Sigmoid colon (tissue), 7 donors: ENCODE measurements around the gene OMG. TPM values are rescaled to one million over a fixed set of nuclear protein-coding genes. Genes with fewer than 3 reads are reported as not detected.

ENCODE experiments used
- DNase-seq: peaks from one replicate; pipeline ENCODE4 v3.0.0-alpha.2; 2019
- H3K27ac ChIP-seq, 4 donors: fragments of 200-600 bp; sonication (generic); one replicate each; pipeline ENCODE4 v1.5.1; 2016 to 2019; ENCODE audit warnings: mild to moderate bottlenecking in 1 of 4
- H3K27me3 ChIP-seq, 3 donors: fragments of 200-600 bp; sonication (generic); one replicate each; pipeline ENCODE4 v1.5.1; 2019; ENCODE audit warnings: mild to moderate bottlenecking in 1 of 3
- H3K36me3 ChIP-seq, 4 donors: fragments of 200-600 bp; sonication (generic); one replicate each; pipeline ENCODE4 v1.5.1; 2016 to 2019
- H3K4me1 ChIP-seq, 4 donors: fragments of 200-600 bp; sonication (generic); one replicate each; pipeline ENCODE4 v1.5.1; 2017 to 2019
- H3K4me3 ChIP-seq, 4 donors: fragments of 200-600 bp; sonication (generic); one replicate each; pipeline ENCODE4 v1.5.1; 2017 to 2019; ENCODE audit warnings: mild to moderate bottlenecking in 2 of 4, moderate library complexity in 1 of 4
- H3K9me3 ChIP-seq, 4 donors: fragments of 200-600 bp in 3 of 4; sonication (generic) in 3 of 4; one replicate each; pipeline versions ENCODE4 v1.5.1 to v1.6.1; 2013 to 2019
- EP300 ChIP-seq, 4 donors: sonication (generic); formaldehyde crosslinking; IDR thresholded peaks; one replicate each; pipeline ENCODE4 v1.6.1; 2017; ENCODE audit warnings: antibody characterized with exemption in 4 of 4
- POLR2A ChIP-seq, 2 donors: fragments of 450-650 bp; IDR thresholded peaks; one replicate each; pipeline ENCODE4 v1.6.1; 2016; ENCODE audit warnings: antibody characterized with exemption in 2 of 2, mild to moderate bottlenecking in 2 of 2, moderate library complexity in 2 of 2
- POLR2AphosphoS5 ChIP-seq, 4 donors: sonication (generic); formaldehyde crosslinking; IDR thresholded peaks; one replicate each; pipeline ENCODE4 v1.6.1; 2017; ENCODE audit warnings: antibody characterized with exemption in 4 of 4
- WGBS, 2 donors: extraction: QIAGEN DNeasy Blood & Tissue Kit; methylation state at CpG; one replicate each; pipeline ENCODE4 v1.1.7; 2013; 5-methylcytosine and 5-hydroxymethylcytosine counted together
- intact Hi-C: fragments of 100-400 bp; cut with DNase I; formaldehyde crosslinking; loops from one replicate; pipeline ENCODE4 v1.15.1; 2023
- polyA plus RNA-seq, 3 donors: library from polyadenylated mRNA; stranded (reverse); fragments of 200-250 nt; gene quantifications; one replicate each; pipeline ENCODE4 v1.2.3, GENCODE V29; 2013
- total RNA-seq, 4 donors: library from RNA; depleted of rRNA; stranded (reverse); fragments of >200 nt; gene quantifications; one replicate each; pipeline ENCODE4 v1.1.0, GENCODE V29; 2016
- TF ChIP-seq, protein P1 (sequence below), 4 experiments: fragments of 450-650 bp in 3 of 4; fragments of 200-600 bp in 1 of 4; IDR thresholded peaks; one replicate each; pipeline ENCODE4 v1.5.1; 2016 to 2019; ENCODE audit warnings: antibody characterized with exemption in 4 of 4, mild to moderate bottlenecking in 3 of 4, moderate library complexity in 2 of 4
- donor health status: healthy with polysubstance abuse.
- donor health status: Bipolar disorder and iron deficiency.
- donor health status: healthy.

Gene OMG
- total and polyA plus RNA-seq, 7 donors, result 0.64 to 5.4 (median 1.9) TPM; not detected in 3

DNA sequence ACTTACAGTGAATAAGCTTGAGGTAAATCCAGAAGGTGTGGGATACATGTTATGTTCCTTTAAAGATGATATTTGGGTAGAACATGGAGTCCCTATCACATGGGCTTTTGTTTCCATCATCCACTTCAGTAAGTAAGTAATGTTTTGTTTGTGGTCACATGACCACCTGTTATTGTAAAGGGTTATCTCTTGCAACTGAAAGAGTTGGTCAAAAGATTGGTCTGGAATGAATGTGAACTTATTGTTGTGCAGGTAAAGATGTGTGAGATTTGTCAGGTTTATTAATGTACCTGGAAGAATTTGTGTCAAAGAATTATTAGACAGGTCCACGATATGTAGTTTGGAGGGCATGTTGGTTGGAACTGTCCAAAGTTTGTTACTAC is 1.6 kb downstream of the OMG start:
- Histone ChIP-seq H3K27ac (no peak overlapping the region), H3K9me3 (no peaks in the 10 kb centered on the region), H3K27me3 (no peaks in the 10 kb centered on the region), H3K4me3 (no peak overlapping the region), H3K4me1 (no peaks in the 10 kb centered on the region), H3K36me3 (peaks cover 0 to 6% (median 0%) of the 10 kb centered on the region in 4 donors)
- TF ChIP-seq POLR2AphosphoS5 (IDR thresholded peaks at IDR 0.05) (no peak), POLR2A (IDR thresholded peaks at IDR 0.05) (no peak), EP300 (IDR thresholded peaks at IDR 0.05) (no peak)
- TF ChIP-seq, protein P1, sequence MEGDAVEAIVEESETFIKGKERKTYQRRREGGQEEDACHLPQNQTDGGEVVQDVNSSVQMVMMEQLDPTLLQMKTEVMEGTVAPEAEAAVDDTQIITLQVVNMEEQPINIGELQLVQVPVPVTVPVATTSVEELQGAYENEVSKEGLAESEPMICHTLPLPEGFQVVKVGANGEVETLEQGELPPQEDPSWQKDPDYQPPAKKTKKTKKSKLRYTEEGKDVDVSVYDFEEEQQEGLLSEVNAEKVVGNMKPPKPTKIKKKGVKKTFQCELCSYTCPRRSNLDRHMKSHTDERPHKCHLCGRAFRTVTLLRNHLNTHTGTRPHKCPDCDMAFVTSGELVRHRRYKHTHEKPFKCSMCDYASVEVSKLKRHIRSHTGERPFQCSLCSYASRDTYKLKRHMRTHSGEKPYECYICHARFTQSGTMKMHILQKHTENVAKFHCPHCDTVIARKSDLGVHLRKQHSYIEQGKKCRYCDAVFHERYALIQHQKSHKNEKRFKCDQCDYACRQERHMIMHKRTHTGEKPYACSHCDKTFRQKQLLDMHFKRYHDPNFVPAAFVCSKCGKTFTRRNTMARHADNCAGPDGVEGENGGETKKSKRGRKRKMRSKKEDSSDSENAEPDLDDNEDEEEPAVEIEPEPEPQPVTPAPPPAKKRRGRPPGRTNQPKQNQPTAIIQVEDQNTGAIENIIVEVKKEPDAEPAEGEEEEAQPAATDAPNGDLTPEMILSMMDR (IDR thresholded peaks at IDR 0.05), result no peak
- intact Hi-C loops, result no loop called here
- no peak for DNase-seq
- 96 to 99% methylated on average over 1 of the region's 1 CpG for WGBS, 2 donors

DNA sequence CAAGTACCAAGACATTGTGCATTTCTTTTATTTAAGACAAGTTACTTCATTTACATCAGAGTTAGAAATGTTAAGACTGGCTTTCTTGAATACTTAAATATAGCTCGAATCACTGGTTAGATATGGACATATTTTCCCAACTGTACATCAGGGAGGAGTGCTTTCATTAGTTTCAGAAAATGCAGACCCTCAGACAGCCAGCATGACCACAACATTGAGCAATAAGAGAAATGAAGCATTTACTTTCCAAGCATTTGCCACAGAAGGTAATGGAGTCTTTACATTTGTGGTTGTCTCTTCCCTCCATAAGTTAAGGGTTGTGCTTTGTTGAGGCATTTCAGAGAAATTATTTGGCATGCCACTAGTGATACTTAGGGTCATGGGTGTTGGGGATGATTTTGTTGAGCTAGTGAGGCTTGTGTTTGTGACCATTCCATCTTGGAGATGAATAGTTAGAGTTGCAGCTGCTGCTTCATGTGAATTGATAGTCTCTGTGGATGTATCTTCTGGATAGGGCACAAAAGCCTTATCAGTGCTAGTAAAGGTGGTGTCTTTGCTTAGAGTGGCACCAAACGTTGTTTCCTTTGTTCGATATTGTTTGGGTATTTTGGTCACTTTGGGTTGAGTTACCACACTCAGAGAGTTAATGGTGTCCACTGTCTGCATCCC is 2.1 kb downstream of the OMG start:
- H3K4me1 ChIP-seq, result no peaks in the 10 kb centered on the region
- H3K4me3 ChIP-seq, result no peak overlapping the region
- DNase-seq, result no peak
- 89 to 90% methylated on average over 3 of the region's 3 CpGs for WGBS, 2 donors
- no peaks in the 10 kb centered on the region for H3K27me3 ChIP-seq
- H3K36me3 ChIP-seq, result peaks cover 0 to 6% (median 0%) of the 10 kb centered on the region in 4 donors
- TF ChIP-seq POLR2AphosphoS5 (IDR thresholded peaks at IDR 0.05) (no peak), EP300 (IDR thresholded peaks at IDR 0.05) (no peak), POLR2A (IDR thresholded peaks at IDR 0.05) (no peak)
- TF ChIP-seq, protein P1 (IDR thresholded peaks at IDR 0.05), result no peak
- intact Hi-C loops, result no loop called here
- H3K9me3 ChIP-seq, result no peaks in the 10 kb centered on the region
- H3K27ac ChIP-seq, result no peak overlapping the region

DNA sequence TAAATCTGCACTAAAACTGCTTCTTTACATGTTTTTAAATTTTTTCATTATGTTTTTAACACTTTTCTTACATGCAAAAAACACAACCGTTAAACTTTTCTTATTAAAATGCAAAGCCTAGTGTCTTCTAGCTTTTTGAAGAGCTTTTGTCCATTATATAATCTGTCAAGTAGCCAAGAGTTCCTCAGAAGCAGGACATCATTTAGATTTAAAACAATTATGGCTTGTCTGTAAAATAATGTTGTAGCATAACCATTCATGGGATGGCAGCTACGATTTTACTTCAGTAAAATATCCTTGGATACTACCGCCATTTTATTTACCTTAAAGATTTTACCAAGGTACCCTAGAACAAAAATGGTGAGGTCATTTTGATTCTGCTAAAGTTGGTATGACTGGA is 2.8 kb downstream of the OMG start:
- Histone ChIP-seq H3K4me3 (no peak overlapping the region), H3K36me3 (peaks cover 0 to 6% (median 0%) of the 10 kb centered on the region in 4 donors), H3K9me3 (no peaks in the 10 kb centered on the region), H3K4me1 (no peaks in the 10 kb centered on the region), H3K27me3 (no peaks in the 10 kb centered on the region), H3K27ac (no peak overlapping the region)
- intact Hi-C loops, result no loop called here
- WGBS, 2 donors, result 89 to 93% methylated on average over 3 of the region's 3 CpGs
- DNase-seq, result no peak
- TF ChIP-seq POLR2A (IDR thresholded peaks at IDR 0.05) (no peak), POLR2AphosphoS5 (IDR thresholded peaks at IDR 0.05) (no peak), EP300 (IDR thresholded peaks at IDR 0.05) (no peak)

DNA sequence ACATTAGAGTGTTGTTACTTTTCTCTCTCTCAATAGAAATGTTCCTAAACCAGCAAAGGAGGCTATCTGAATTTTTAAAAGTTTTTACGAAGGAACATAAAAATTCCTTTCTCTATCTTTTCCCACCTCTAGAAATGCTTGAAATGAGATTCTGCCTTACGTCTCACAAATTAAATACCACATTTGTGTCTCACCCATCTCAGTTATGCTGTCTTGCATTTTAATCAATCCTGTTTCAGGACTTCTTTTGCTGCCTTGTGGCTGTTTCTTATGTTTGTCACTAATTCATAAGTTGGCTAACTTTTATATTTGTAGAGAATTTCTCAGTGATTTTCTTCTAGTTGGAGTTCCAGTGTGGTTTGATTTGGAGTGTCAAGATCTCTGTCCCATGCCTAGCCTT is 3.5 kb downstream of the OMG start:
- intact Hi-C loops, result no loop called here
- WGBS, 2 donors, result 91 to 98% methylated on average over 2 of the region's 2 CpGs
- no peak for DNase-seq
- no peak overlapping the region for H3K4me3 ChIP-seq
- H3K36me3 ChIP-seq, result peaks cover 0 to 6% (median 0%) of the 10 kb centered on the region in 4 donors
- H3K27ac ChIP-seq, result no peak overlapping the region
- TF ChIP-seq, protein P1 (IDR thresholded peaks at IDR 0.05), result no peak
- no peak for TF ChIP-seq POLR2A (IDR thresholded peaks at IDR 0.05)
- no peak for TF ChIP-seq EP300 (IDR thresholded peaks at IDR 0.05)
- TF ChIP-seq POLR2AphosphoS5 (IDR thresholded peaks at IDR 0.05), result no peak
- H3K9me3 ChIP-seq, result no peaks in the 10 kb centered on the region
- H3K4me1 ChIP-seq, result no peaks in the 10 kb centered on the region
- no peaks in the 10 kb centered on the region for H3K27me3 ChIP-seq

DNA sequence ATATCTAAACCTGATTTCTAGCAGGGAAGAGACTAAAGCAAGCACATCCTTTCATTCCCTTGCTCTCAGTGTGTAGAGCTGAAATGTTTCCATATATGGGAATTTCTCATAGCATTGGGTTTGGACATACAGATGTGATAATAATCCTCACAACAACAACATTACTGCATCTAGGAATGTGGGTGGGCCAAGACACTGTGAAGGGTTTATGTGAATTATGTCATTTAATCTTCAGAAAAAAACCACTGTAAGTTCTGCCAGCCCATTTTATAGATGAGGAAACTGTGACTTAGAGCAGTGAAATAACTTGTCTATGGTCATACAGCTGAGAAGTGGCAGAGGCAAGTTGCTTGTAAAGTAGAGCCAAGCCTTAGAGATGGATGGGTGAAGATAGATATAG is 5.2 kb downstream of the OMG start:
- Histone ChIP-seq H3K9me3 (no peaks in the 10 kb centered on the region), H3K36me3 (peaks cover 0 to 14% (median 0%) of the 10 kb centered on the region in 4 donors), H3K27ac (no peak overlapping the region), H3K4me3 (no peak overlapping the region), H3K27me3 (no peaks in the 10 kb centered on the region), H3K4me1 (no peaks in the 10 kb centered on the region)
- no peak for DNase-seq
- intact Hi-C loops, result no loop called here
- TF ChIP-seq POLR2AphosphoS5 (IDR thresholded peaks at IDR 0.05), result no peak
- no peak for TF ChIP-seq EP300 (IDR thresholded peaks at IDR 0.05)
- TF ChIP-seq, protein P1 (IDR thresholded peaks at IDR 0.05), result no peak
- no peak for TF ChIP-seq POLR2A (IDR thresholded peaks at IDR 0.05)
